Measurements from ENCODE around the gene GUCY1A1.

- TF ChIP-seq MAFK (IDR thresholded peaks at IDR 0.05; ENCODE audit: low read depth, low read length), result peak; percentile 27; the same call in 1 of the 2 replicates
- no peak for TF ChIP-seq CTCF (conservative IDR thresholded peaks at IDR 0.05; ENCODE audit: low read depth, low read length)
- TF ChIP-seq RFX5 (IDR thresholded peaks at IDR 0.05; ENCODE audit: low read depth, low read length), result no peak
Measured at GRCh38 chr4:155745984-155746383, 79.3 kb downstream of the GUCY1A1 start.
